Activated T-cell treated with anti-CD3 and anti-CD28 coated beads for 1 hour (primary cell): Measurements from ENCODE around the gene FBLN2.

Experiments
- DNase-seq: peaks from one replicate; pipeline ENCODE4 v3.0.0-alpha.2; 2020; ENCODE audit warnings: low read depth

FBLN2 gene

GRCh38 chr3:13532085-13532484, 16.8 kb upstream of the FBLN2 start:
- no peak for DNase-seq

GRCh38 chr3:13532631-13533030, 16.3 kb upstream of the FBLN2 start:
- no peak for DNase-seq

GRCh38 chr3:13533885-13534301, 15.0 kb upstream of the FBLN2 start:
- DNase-seq: no peak

GRCh38 chr3:13535526-13535875, 13.4 kb upstream of the FBLN2 start:
- no peak for DNase-seq

- no peak for DNase-seq
Measured at GRCh38 chr3:13535905-13536304, 13.0 kb upstream of the FBLN2 start.

- DNase-seq: no peak
Measured at GRCh38 chr3:13536432-13536831, 12.5 kb upstream of the FBLN2 start.

- no peak for DNase-seq
Measured at GRCh38 chr3:13536832-13537231, 12.1 kb upstream of the FBLN2 start.

GRCh38 chr3:13537244-13537908, 11.5 kb upstream of the FBLN2 start:
- DNase-seq: no peak

- no peak for DNase-seq
Measured at GRCh38 chr3:13537909-13538296, 11.0 kb upstream of the FBLN2 start.

- DNase-seq: no peak
Measured at GRCh38 chr3:13538520-13539291, 10.2 kb upstream of the FBLN2 start.

GRCh38 chr3:13539292-13539638, 9.7 kb upstream of the FBLN2 start:
- DNase-seq: no peak

GRCh38 chr3:13539671-13540070, 9.3 kb upstream of the FBLN2 start:
- no peak for DNase-seq

- DNase-seq: no peak
Measured at GRCh38 chr3:13540297-13540995, 8.5 kb upstream of the FBLN2 start.

- no peak for DNase-seq
Measured at GRCh38 chr3:13541691-13542090, 7.2 kb upstream of the FBLN2 start.

- no peak for DNase-seq
Measured at GRCh38 chr3:13542142-13542541, 6.8 kb upstream of the FBLN2 start.

- no peak for DNase-seq
Measured at GRCh38 chr3:13543253-13543652, 5.7 kb upstream of the FBLN2 start.

GRCh38 chr3:13544293-13544831, 4.6 kb upstream of the FBLN2 start:
- DNase-seq: peak; percentile 16

GRCh38 chr3:13544951-13545651, 3.8 kb upstream of the FBLN2 start:
- no peak for DNase-seq

- no peak for DNase-seq
Measured at GRCh38 chr3:13545952-13546454, 2.9 kb upstream of the FBLN2 start.

GRCh38 chr3:13546667-13547171, 2.2 kb upstream of the FBLN2 start:
- DNase-seq: no peak

- no peak for DNase-seq
Measured at GRCh38 chr3:13547591-13548371, 1.1 kb upstream of the FBLN2 start.
